Measurements from ENCODE around the gene IL2RA.
"Not testable (repeated sequence)": the region's sequence is repeated elsewhere in the genome, so short reads cannot be mapped to it uniquely, and the experiment has no call there.

Gene IL2RA

GRCh38 chr10:6045878-6046772 is 16.0 kb downstream of the IL2RA start:
- H3K9ac ChIP-seq (ENCODE audit: low read length), result no peak overlapping the region
- H3K27ac ChIP-seq (ENCODE audit: low read depth, low read length), result no peak overlapping the region
- no peaks in the 10 kb centered on the region for H3K36me3 ChIP-seq (ENCODE audit: control insufficient read depth, insufficient read depth, low read length)
- no peaks in the 10 kb centered on the region for H3K4me1 ChIP-seq (ENCODE audit: control insufficient read depth, insufficient read depth, low read length)
- no peak overlapping the region for H3K4me3 ChIP-seq (ENCODE audit: low read depth, low read length)
- H3K27me3 ChIP-seq (ENCODE audit: control insufficient read depth, insufficient read depth, low read length), result no peaks in the 10 kb centered on the region
- no peaks in the 10 kb centered on the region for H3K9me3 ChIP-seq (ENCODE audit: control insufficient read depth, insufficient read depth, low read depth, low read length)

GRCh38 chr10:6045314-6045848 is 16.8 kb downstream of the IL2RA start:
- Histone ChIP-seq H3K4me3 (ENCODE audit: low read depth, low read length) (no peak overlapping the region), H3K36me3 (ENCODE audit: control insufficient read depth, insufficient read depth, low read length) (no peaks in the 10 kb centered on the region), H3K9me3 (ENCODE audit: control insufficient read depth, insufficient read depth, low read depth, low read length) (no peaks in the 10 kb centered on the region), H3K9ac (ENCODE audit: low read length) (no peak overlapping the region), H3K27me3 (ENCODE audit: control insufficient read depth, insufficient read depth, low read length) (no peaks in the 10 kb centered on the region), H3K27ac (ENCODE audit: low read depth, low read length) (no peak overlapping the region), H3K4me1 (ENCODE audit: control insufficient read depth, insufficient read depth, low read length) (no peaks in the 10 kb centered on the region)

GRCh38 chr10:6044751-6045313 is 17.3 kb downstream of the IL2RA start:
- H3K9ac ChIP-seq (ENCODE audit: low read length), result no peak overlapping the region
- no peaks in the 10 kb centered on the region for H3K27me3 ChIP-seq (ENCODE audit: control insufficient read depth, insufficient read depth, low read length)
- H3K27ac ChIP-seq (ENCODE audit: low read depth, low read length), result no peak overlapping the region
- H3K4me3 ChIP-seq (ENCODE audit: low read depth, low read length), result no peak overlapping the region
- no peaks in the 10 kb centered on the region for H3K9me3 ChIP-seq (ENCODE audit: control insufficient read depth, insufficient read depth, low read depth, low read length)
- no peaks in the 10 kb centered on the region for H3K4me1 ChIP-seq (ENCODE audit: control insufficient read depth, insufficient read depth, low read length)
- H3K36me3 ChIP-seq (ENCODE audit: control insufficient read depth, insufficient read depth, low read length), result no peaks in the 10 kb centered on the region

- Histone ChIP-seq H3K4me1 (ENCODE audit: control insufficient read depth, insufficient read depth, low read length) (no peaks in the 10 kb centered on the region), H3K27me3 (ENCODE audit: control insufficient read depth, insufficient read depth, low read length) (no peaks in the 10 kb centered on the region), H3K9me3 (ENCODE audit: control insufficient read depth, insufficient read depth, low read depth, low read length) (0 out of 2 replicates have a peak, but pooled peaks cover 2% of the 10 kb centered on the region), H3K27ac (ENCODE audit: low read depth, low read length) (no peak overlapping the region), H3K9ac (ENCODE audit: low read length) (no peak overlapping the region), H3K36me3 (ENCODE audit: control insufficient read depth, insufficient read depth, low read length) (no peaks in the 10 kb centered on the region), H3K4me3 (ENCODE audit: low read depth, low read length) (no peak overlapping the region)
Observed at GRCh38 chr10:6044060-6044459, 18.1 kb downstream of the IL2RA start.

- not testable (repeated sequence) for H3K27ac ChIP-seq (ENCODE audit: low read depth, low read length); H3K9me3 ChIP-seq (ENCODE audit: control insufficient read depth, insufficient read depth, low read depth, low read length); H3K36me3 ChIP-seq (ENCODE audit: control insufficient read depth, insufficient read depth, low read length); H3K4me3 ChIP-seq (ENCODE audit: low read depth, low read length); H3K4me1 ChIP-seq (ENCODE audit: control insufficient read depth, insufficient read depth, low read length); H3K9ac ChIP-seq (ENCODE audit: low read length); H3K27me3 ChIP-seq (ENCODE audit: control insufficient read depth, insufficient read depth, low read length)
Observed at GRCh38 chr10:6043377-6043776, 18.8 kb downstream of the IL2RA start.

- Histone ChIP-seq H3K9me3 (ENCODE audit: control insufficient read depth, insufficient read depth, low read depth, low read length) (0 out of 2 replicates have a peak, but pooled peaks cover 2% of the 10 kb centered on the region), H3K27me3 (ENCODE audit: control insufficient read depth, insufficient read depth, low read length) (no peaks in the 10 kb centered on the region), H3K4me3 (ENCODE audit: low read depth, low read length) (no peak overlapping the region), H3K9ac (ENCODE audit: low read length) (no peak overlapping the region), H3K4me1 (ENCODE audit: control insufficient read depth, insufficient read depth, low read length) (no peaks in the 10 kb centered on the region), H3K36me3 (ENCODE audit: control insufficient read depth, insufficient read depth, low read length) (no peaks in the 10 kb centered on the region), H3K27ac (ENCODE audit: low read depth, low read length) (no peak overlapping the region)
Observed at GRCh38 chr10:6040205-6040604, 22.0 kb downstream of the IL2RA start.

- Histone ChIP-seq H3K9ac (ENCODE audit: low read length) (no peak overlapping the region), H3K36me3 (ENCODE audit: control insufficient read depth, insufficient read depth, low read length) (no peaks in the 10 kb centered on the region), H3K4me3 (ENCODE audit: low read depth, low read length) (no peak overlapping the region), H3K27me3 (ENCODE audit: control insufficient read depth, insufficient read depth, low read length) (no peaks in the 10 kb centered on the region), H3K27ac (ENCODE audit: low read depth, low read length) (no peak overlapping the region), H3K4me1 (ENCODE audit: control insufficient read depth, insufficient read depth, low read length) (no peaks in the 10 kb centered on the region), H3K9me3 (ENCODE audit: control insufficient read depth, insufficient read depth, low read depth, low read length) (0 out of 2 replicates have a peak, but pooled peaks cover 2% of the 10 kb centered on the region)
Observed at GRCh38 chr10:6039711-6040110, 22.5 kb downstream of the IL2RA start.

- no peaks in the 10 kb centered on the region for H3K27me3 ChIP-seq (ENCODE audit: control insufficient read depth, insufficient read depth, low read length)
- no peaks in the 10 kb centered on the region for H3K4me1 ChIP-seq (ENCODE audit: control insufficient read depth, insufficient read depth, low read length)
- no peaks in the 10 kb centered on the region for H3K36me3 ChIP-seq (ENCODE audit: control insufficient read depth, insufficient read depth, low read length)
- no peak overlapping the region for H3K9ac ChIP-seq (ENCODE audit: low read length)
- no peak overlapping the region for H3K4me3 ChIP-seq (ENCODE audit: low read depth, low read length)
- no peak overlapping the region for H3K27ac ChIP-seq (ENCODE audit: low read depth, low read length)
- 0 out of 2 replicates have a peak, but pooled peaks cover 2% of the 10 kb centered on the region for H3K9me3 ChIP-seq (ENCODE audit: control insufficient read depth, insufficient read depth, low read depth, low read length)
Observed at GRCh38 chr10:6038071-6038631, 24.0 kb downstream of the IL2RA start.

GRCh38 chr10:6037422-6037821 is 24.7 kb downstream of the IL2RA start:
- Histone ChIP-seq H3K27ac (ENCODE audit: low read depth, low read length) (no peak overlapping the region), H3K9ac (ENCODE audit: low read length) (no peak overlapping the region), H3K4me1 (ENCODE audit: control insufficient read depth, insufficient read depth, low read length) (no peaks in the 10 kb centered on the region), H3K27me3 (ENCODE audit: control insufficient read depth, insufficient read depth, low read length) (no peaks in the 10 kb centered on the region), H3K9me3 (ENCODE audit: control insufficient read depth, insufficient read depth, low read depth, low read length) (0 out of 2 replicates have a peak, but pooled peaks cover 2% of the 10 kb centered on the region), H3K4me3 (ENCODE audit: low read depth, low read length) (no peak overlapping the region), H3K36me3 (ENCODE audit: control insufficient read depth, insufficient read depth, low read length) (no peaks in the 10 kb centered on the region)

- 0 out of 2 replicates have a peak, but pooled peaks cover 2% of the 10 kb centered on the region for H3K9me3 ChIP-seq (ENCODE audit: control insufficient read depth, insufficient read depth, low read depth, low read length)
- H3K4me1 ChIP-seq (ENCODE audit: control insufficient read depth, insufficient read depth, low read length), result no peaks in the 10 kb centered on the region
- no peaks in the 10 kb centered on the region for H3K27me3 ChIP-seq (ENCODE audit: control insufficient read depth, insufficient read depth, low read length)
- no peak overlapping the region for H3K27ac ChIP-seq (ENCODE audit: low read depth, low read length)
- H3K36me3 ChIP-seq (ENCODE audit: control insufficient read depth, insufficient read depth, low read length), result no peaks in the 10 kb centered on the region
- H3K9ac ChIP-seq (ENCODE audit: low read length), result no peak overlapping the region
- H3K4me3 ChIP-seq (ENCODE audit: low read depth, low read length), result no peak overlapping the region
Observed at GRCh38 chr10:6036861-6037321, 25.3 kb downstream of the IL2RA start.
